ENCODE measurements around the gene OTOGL.

Gene OTOGL

GRCh38 chr12:80222261-80222660, 122.9 kb downstream of the OTOGL start:
- no peak for TF ChIP-seq KLF17 (tag by site-specific recombination; IDR thresholded peaks at IDR 0.05)
- TF ChIP-seq KLF9 (tag by site-specific recombination; IDR thresholded peaks at IDR 0.05; ENCODE audit: low read depth), result no peak
- no peak for TF ChIP-seq KLF1 (tag by site-specific recombination; IDR thresholded peaks at IDR 0.05)
- no peak for TF ChIP-seq SCRT2 (tag by site-specific recombination; IDR thresholded peaks at IDR 0.05)
- no peak for TF ChIP-seq CTCF (tag by site-specific recombination; IDR thresholded peaks at IDR 0.05)
- TF ChIP-seq ZNF785 (tag by site-specific recombination; IDR thresholded peaks at IDR 0.05), result no peak
- TF ChIP-seq ZNF830 (tag by site-specific recombination; IDR thresholded peaks at IDR 0.05; ENCODE audit: low read depth), result no peak
- TF ChIP-seq ZNF518A (tag by site-specific recombination; conservative IDR thresholded peaks at IDR 0.05; ENCODE audit: low read depth), result no peak
- no peak for TF ChIP-seq PRDM10 (tag by site-specific recombination; IDR thresholded peaks at IDR 0.05)
- no peak for TF ChIP-seq MZF1 (tag by site-specific recombination; IDR thresholded peaks at IDR 0.05; ENCODE audit: borderline replicate concordance)
- TF ChIP-seq ZNF18 (tag by site-specific recombination; IDR thresholded peaks at IDR 0.05), result no peak
- no peak for TF ChIP-seq ZNF701 (tag by site-specific recombination; IDR thresholded peaks at IDR 0.05)
- TF ChIP-seq RBAK (tag by site-specific recombination; IDR thresholded peaks at IDR 0.05), result no peak
- TF ChIP-seq ZNF600 (tag by site-specific recombination; IDR thresholded peaks at IDR 0.05), result no peak
- TF ChIP-seq ZNF792 (tag by site-specific recombination; IDR thresholded peaks at IDR 0.05), result no peak
- no peak for TF ChIP-seq ZNF157 (tag by site-specific recombination; IDR thresholded peaks at IDR 0.05)
- no peak for TF ChIP-seq ZNF133 (tag by site-specific recombination; IDR thresholded peaks at IDR 0.05)
- no peak for TF ChIP-seq ZNF473 (tag by site-specific recombination; IDR thresholded peaks at IDR 0.05)
- Histone ChIP-seq H3K27ac (ENCODE audit: extremely low read depth, low read depth, low read length) (no peak overlapping the region), H3K4me1 (ENCODE audit: control insufficient read depth, insufficient read depth, low read length) (no peaks in the 10 kb centered on the region), H3K4me3 (ENCODE audit: low read depth, low read length) (no peak overlapping the region), H3K9me3 (ENCODE audit: control insufficient read depth, insufficient read depth, low read depth, low read length) (no peaks in the 10 kb centered on the region), H3K36me3 (ENCODE audit: control insufficient read depth in 2 of 2, insufficient read depth in 1 of 2, low read length in 2 of 2) (no peaks in the 10 kb centered on the region)
- POLR2A ChIA-PET, result no interaction called here
- CTCF ChIA-PET, result interaction anchor here (1.0 to 1.3 kb wide), 3 partner anchors 27 to 35 kb away, joined by 3 to 4 read pairs (median 3); no protein-coding TSS in a partner anchor
